ENCODE data around the gene DNTTIP2. TPM values are rescaled to one million over a fixed set of nuclear protein-coding genes. Genes with fewer than 3 reads are reported as not detected.

Gene DNTTIP2
- total and polyA plus RNA-seq, 9 of the 15 experiments (the other 6 are each of a cell fraction or from before 2014, with no cell fraction given): 50.4 to 138 (median 97.0) TPM

DNA sequence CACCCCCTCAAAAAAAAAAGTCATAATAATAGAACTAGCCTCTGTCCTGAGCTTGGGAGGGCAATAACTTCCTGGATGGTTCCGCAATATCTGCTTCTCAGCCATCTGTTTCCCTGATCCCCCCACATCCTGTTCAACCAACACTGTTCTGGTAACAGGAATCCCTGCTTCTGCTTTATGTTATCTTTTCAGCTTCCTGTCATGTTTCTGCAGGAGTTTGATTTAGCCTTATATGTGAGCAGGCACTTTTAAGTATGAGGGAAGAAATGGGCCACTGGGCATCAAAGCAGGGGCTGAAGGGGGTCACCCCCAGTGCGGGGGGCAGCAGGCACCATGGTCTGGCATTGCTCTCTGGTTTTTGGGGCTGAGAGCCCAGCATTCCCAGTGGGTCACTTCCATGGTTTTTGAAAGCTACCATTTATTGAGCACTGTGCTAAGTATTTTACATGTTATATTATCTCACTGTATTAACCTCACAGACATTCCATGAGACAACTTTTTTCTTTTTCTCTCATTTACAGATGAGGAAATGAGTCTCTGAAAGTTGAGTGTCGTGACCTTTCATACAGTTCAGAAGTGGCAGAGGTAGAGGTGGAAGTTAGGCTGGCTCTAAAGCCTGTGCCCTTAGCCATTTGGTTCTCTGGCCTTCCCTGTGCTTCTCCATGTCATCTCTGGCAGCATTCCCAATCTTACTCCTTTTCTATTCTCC is 61.9 kb downstream of the DNTTIP2 start (continued):
- TF ChIP-seq ZNF76 (CRISPR knock-in tag; IDR thresholded peaks at IDR 0.05; ENCODE audit: borderline replicate concordance): no peak
- TF ChIP-seq FOXJ3 (CRISPR knock-in tag; IDR thresholded peaks at IDR 0.05): no peak
- TF ChIP-seq POLR2AphosphoS5 (IDR thresholded peaks at IDR 0.05; ENCODE audit: control insufficient read depth, insufficient read depth, low read depth, low read length): no peak
- no peak for TF ChIP-seq ZNF583 (CRISPR knock-in tag; IDR thresholded peaks at IDR 0.05)
- TF ChIP-seq TAF1 (IDR thresholded peaks at IDR 0.05; ENCODE audit: control insufficient read depth, extremely low read depth, insufficient read depth, low read length, severe bottlenecking): no peak
- no peak for TF ChIP-seq RFX1 (IDR thresholded peaks at IDR 0.05)
- TF ChIP-seq CCNT2 (IDR thresholded peaks at IDR 0.05; ENCODE audit: borderline replicate concordance, extremely low read depth, insufficient read length, low read depth, low read length): no peak
- TF ChIP-seq DPF2 (IDR thresholded peaks at IDR 0.05): peak; percentile 35; the same call in 1 of the 2 replicates
- TF ChIP-seq DIDO1 (tag; IDR thresholded peaks at IDR 0.05; ENCODE audit: low read depth): no peak
- no peak for TF ChIP-seq RBM34 (IDR thresholded peaks at IDR 0.05; ENCODE audit: borderline replicate concordance, insufficient read depth, low read length)
- TF ChIP-seq, protein P1, sequence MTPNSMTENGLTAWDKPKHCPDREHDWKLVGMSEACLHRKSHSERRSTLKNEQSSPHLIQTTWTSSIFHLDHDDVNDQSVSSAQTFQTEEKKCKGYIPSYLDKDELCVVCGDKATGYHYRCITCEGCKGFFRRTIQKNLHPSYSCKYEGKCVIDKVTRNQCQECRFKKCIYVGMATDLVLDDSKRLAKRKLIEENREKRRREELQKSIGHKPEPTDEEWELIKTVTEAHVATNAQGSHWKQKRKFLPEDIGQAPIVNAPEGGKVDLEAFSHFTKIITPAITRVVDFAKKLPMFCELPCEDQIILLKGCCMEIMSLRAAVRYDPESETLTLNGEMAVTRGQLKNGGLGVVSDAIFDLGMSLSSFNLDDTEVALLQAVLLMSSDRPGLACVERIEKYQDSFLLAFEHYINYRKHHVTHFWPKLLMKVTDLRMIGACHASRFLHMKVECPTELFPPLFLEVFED (CRISPR knock-in tag; conservative IDR thresholded peaks at IDR 0.05): no peak
- no peak for TF ChIP-seq SRSF1 (IDR thresholded peaks at IDR 0.05; ENCODE audit: low read depth, low read length)
- TF ChIP-seq RCOR1 (IDR thresholded peaks at IDR 0.05; ENCODE audit: borderline replicate concordance in 1 of 2, low read depth in 2 of 2, low read length in 2 of 2): peak in 1 of 2 experiments; percentile 75; a peak in 1 of 4 replicates
- no peak for TF ChIP-seq RBFOX2 (IDR thresholded peaks at IDR 0.05; ENCODE audit: low read depth, low read length)
- no peak for TF ChIP-seq HNRNPH1 (optimal IDR thresholded peaks at IDR 0.05; ENCODE audit: low read depth, low read length)
- no peak for TF ChIP-seq PHB (CRISPR knock-in tag; IDR thresholded peaks at IDR 0.05)
- no peak for TF ChIP-seq ZKSCAN3 (CRISPR knock-in tag; IDR thresholded peaks at IDR 0.05)
- TF ChIP-seq FOS (IDR thresholded peaks at IDR 0.05; ENCODE audit: extremely low read depth, insufficient read length): no peak
- no peak for TF ChIP-seq DDX20 (tag; IDR thresholded peaks at IDR 0.05; ENCODE audit: low read depth)
- TF ChIP-seq ZNF764 (CRISPR knock-in tag; IDR thresholded peaks at IDR 0.05; ENCODE audit: low read depth): no peak
- TF ChIP-seq, protein P2, sequence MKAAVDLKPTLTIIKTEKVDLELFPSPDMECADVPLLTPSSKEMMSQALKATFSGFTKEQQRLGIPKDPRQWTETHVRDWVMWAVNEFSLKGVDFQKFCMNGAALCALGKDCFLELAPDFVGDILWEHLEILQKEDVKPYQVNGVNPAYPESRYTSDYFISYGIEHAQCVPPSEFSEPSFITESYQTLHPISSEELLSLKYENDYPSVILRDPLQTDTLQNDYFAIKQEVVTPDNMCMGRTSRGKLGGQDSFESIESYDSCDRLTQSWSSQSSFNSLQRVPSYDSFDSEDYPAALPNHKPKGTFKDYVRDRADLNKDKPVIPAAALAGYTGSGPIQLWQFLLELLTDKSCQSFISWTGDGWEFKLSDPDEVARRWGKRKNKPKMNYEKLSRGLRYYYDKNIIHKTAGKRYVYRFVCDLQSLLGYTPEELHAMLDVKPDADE (conservative IDR thresholded peaks at IDR 0.05; ENCODE audit: control insufficient read depth, low read depth, low read length): 0 out of 2 replicates have a peak, but pooled peaks have one; percentile 28
- no peak for TF ChIP-seq KLF10 (CRISPR knock-in tag; IDR thresholded peaks at IDR 0.05)
- 0 out of 2 replicates have a peak, but pooled peaks have one; percentile 36 for TF ChIP-seq SMARCA4 (IDR thresholded peaks at IDR 0.05)
- TF ChIP-seq, protein P3, sequence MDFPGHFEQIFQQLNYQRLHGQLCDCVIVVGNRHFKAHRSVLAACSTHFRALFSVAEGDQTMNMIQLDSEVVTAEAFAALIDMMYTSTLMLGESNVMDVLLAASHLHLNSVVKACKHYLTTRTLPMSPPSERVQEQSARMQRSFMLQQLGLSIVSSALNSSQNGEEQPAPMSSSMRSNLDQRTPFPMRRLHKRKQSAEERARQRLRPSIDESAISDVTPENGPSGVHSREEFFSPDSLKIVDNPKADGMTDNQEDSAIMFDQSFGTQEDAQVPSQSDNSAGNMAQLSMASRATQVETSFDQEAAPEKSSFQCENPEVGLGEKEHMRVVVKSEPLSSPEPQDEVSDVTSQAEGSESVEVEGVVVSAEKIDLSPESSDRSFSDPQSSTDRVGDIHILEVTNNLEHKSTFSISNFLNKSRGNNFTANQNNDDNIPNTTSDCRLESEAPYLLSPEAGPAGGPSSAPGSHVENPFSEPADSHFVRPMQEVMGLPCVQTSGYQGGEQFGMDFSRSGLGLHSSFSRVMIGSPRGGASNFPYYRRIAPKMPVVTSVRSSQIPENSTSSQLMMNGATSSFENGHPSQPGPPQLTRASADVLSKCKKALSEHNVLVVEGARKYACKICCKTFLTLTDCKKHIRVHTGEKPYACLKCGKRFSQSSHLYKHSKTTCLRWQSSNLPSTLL (IDR thresholded peaks at IDR 0.05): no peak

All from K562 (cell line).